HepG2 (cell line): ENCODE results near the gene P4HA1. TPM values are rescaled to one million over a fixed set of nuclear protein-coding genes. Genes with fewer than 3 reads are reported as not detected.

Source experiments
- ADNP ChIP-seq: sonication (generic); formaldehyde crosslinking; IDR thresholded peaks from 2 replicates; pipeline ENCODE4 v1.4.0; 2020; ENCODE audit warnings: missing genetic modification reagents
- ARHGAP35 ChIP-seq: sonication (generic); formaldehyde crosslinking; IDR thresholded peaks from 2 replicates; pipeline ENCODE4 v1.9.0; 2022; ENCODE audit warnings: mild to moderate bottlenecking, inconsistent platforms, moderate library complexity, missing genetic modification reagents, borderline replicate concordance
- ATAD3A ChIP-seq: sonication (generic); formaldehyde crosslinking; IDR thresholded peaks from 2 replicates; pipeline ENCODE4 v1.4.0; 2020; ENCODE audit warnings: missing genetic modification reagents
- BRD4 ChIP-seq: sonication (generic); formaldehyde crosslinking; IDR thresholded peaks from 2 replicates; pipeline ENCODE4 v1.4.0; 2020; ENCODE audit warnings: missing genetic modification reagents
- IRF2 ChIP-seq: IDR thresholded peaks from 2 replicates; pipeline ENCODE4 v1.6.1; 2018; ENCODE audit warnings: missing genetic modification reagents, missing compliant biosample characterization
- MED1 ChIP-seq: sonication (generic); formaldehyde crosslinking; IDR thresholded peaks from 2 replicates; pipeline ENCODE4 v1.4.0; 2020; ENCODE audit warnings: missing genetic modification reagents
- MZF1 ChIP-seq: sonication (generic); formaldehyde crosslinking; IDR thresholded peaks from 2 replicates; pipeline ENCODE4 v1.8.1; 2023; ENCODE audit warnings: mild to moderate bottlenecking, missing genetic modification reagents, borderline replicate concordance
- NFIB ChIP-seq: sonication (generic); formaldehyde crosslinking; IDR thresholded peaks from 2 replicates; pipeline ENCODE4 v1.9.0; 2021; ENCODE audit warnings: missing genetic modification reagents, mild to moderate bottlenecking, borderline replicate concordance
- SUZ12 ChIP-seq: fragments of 150-350 bp; IDR thresholded peaks from 2 replicates; pipeline ENCODE4 v1.6.1; 2014; ENCODE audit warnings: low read depth, low read length
- TBP ChIP-seq: sonication (generic); formaldehyde crosslinking; IDR thresholded peaks from 2 replicates; pipeline ENCODE4 v1.5.0; 2020; ENCODE audit warnings: missing genetic modification reagents
- YEATS2 ChIP-seq: sonication (generic); formaldehyde crosslinking; IDR thresholded peaks from 2 replicates; pipeline ENCODE4 v1.4.0; 2020; ENCODE audit warnings: missing genetic modification reagents, borderline replicate concordance
- ZFP62 ChIP-seq: sonication (generic); formaldehyde crosslinking; IDR thresholded peaks from 2 replicates; pipeline ENCODE4 v1.4.0; 2020; ENCODE audit warnings: missing genetic modification reagents
- ZNF292 ChIP-seq: sonication (generic); formaldehyde crosslinking; IDR thresholded peaks from 2 replicates; pipeline ENCODE4 v1.8.1; 2022; ENCODE audit warnings: mild to moderate bottlenecking, low read depth, missing genetic modification reagents, borderline replicate concordance
- ZNF564 ChIP-seq: sonication (generic); formaldehyde crosslinking; IDR thresholded peaks from 2 replicates; pipeline ENCODE4 v1.8.1; 2023; ENCODE audit warnings: mild to moderate bottlenecking, missing genetic modification reagents
- ZNF674 ChIP-seq: sonication (generic); formaldehyde crosslinking; IDR thresholded peaks from 2 replicates; pipeline ENCODE4 v1.5.0; 2020; ENCODE audit warnings: low read depth, mild to moderate bottlenecking, missing genetic modification reagents
- ZSCAN21 ChIP-seq: sonication (generic); formaldehyde crosslinking; IDR thresholded peaks from 2 replicates; pipeline ENCODE4 v1.8.0; 2022; ENCODE audit warnings: mild to moderate bottlenecking, missing genetic modification reagents, moderate library complexity, borderline replicate concordance
- polyA plus RNA-seq, 8 experiments: library from polyadenylated mRNA; depleted of rRNA in 3 of 8; stranded (reverse) in 7 of 8; unstranded in 1 of 8; fragments of >200 nt; fragmentation: Illumina TruSeq in 4 of 8; extraction: Trizol in 4 of 8; gene quantifications; 2 replicates each; pipeline versions ENCODE4 v1.2.1 to v1.2.3, GENCODE V29; 2011 to 2016; ENCODE audit warnings: low read depth in 4 of 8, missing spikeins in 1 of 8, mixed read lengths in 1 of 8; ENCODE audit not compliant: insufficient read depth in 1 of 8
- total RNA-seq, 5 experiments: library from RNA; depleted of rRNA; stranded (reverse); fragments of >200 nt; fragmentation: Illumina TruSeq; extraction: Trizol; gene quantifications; 2 replicates each; pipeline ENCODE4 v1.2.3, GENCODE V29; 2016; ENCODE audit warnings: low read depth in 1 of 5
- TF ChIP-seq, protein P1 (sequence below): sonication (generic); formaldehyde crosslinking; IDR thresholded peaks from 2 replicates; pipeline ENCODE4 v1.4.0; 2020; ENCODE audit warnings: missing genetic modification reagents
- TF ChIP-seq, protein P2 (sequence below): sonication (generic); formaldehyde crosslinking; IDR thresholded peaks from 2 replicates; pipeline ENCODE4 v1.8.0; 2022; ENCODE audit warnings: mild to moderate bottlenecking, missing genetic modification reagents; ENCODE audit not compliant: insufficient replicate concordance
- TF ChIP-seq, protein P3 (sequence below): sonication (generic); formaldehyde crosslinking; IDR thresholded peaks from 2 replicates; pipeline ENCODE4 v1.4.0; 2020; ENCODE audit warnings: mild to moderate bottlenecking, missing genetic modification reagents
- TF ChIP-seq, protein P4 (sequence below): sonication (generic); formaldehyde crosslinking; IDR thresholded peaks from 2 replicates; pipeline ENCODE4 v1.4.0; 2020; ENCODE audit warnings: missing genetic modification reagents

Gene P4HA1
- total and polyA plus RNA-seq, 2 of the 13 experiments (the other 11 are each of a cell fraction or from before 2014, with no cell fraction given): 63.1 to 196 TPM

DNA sequence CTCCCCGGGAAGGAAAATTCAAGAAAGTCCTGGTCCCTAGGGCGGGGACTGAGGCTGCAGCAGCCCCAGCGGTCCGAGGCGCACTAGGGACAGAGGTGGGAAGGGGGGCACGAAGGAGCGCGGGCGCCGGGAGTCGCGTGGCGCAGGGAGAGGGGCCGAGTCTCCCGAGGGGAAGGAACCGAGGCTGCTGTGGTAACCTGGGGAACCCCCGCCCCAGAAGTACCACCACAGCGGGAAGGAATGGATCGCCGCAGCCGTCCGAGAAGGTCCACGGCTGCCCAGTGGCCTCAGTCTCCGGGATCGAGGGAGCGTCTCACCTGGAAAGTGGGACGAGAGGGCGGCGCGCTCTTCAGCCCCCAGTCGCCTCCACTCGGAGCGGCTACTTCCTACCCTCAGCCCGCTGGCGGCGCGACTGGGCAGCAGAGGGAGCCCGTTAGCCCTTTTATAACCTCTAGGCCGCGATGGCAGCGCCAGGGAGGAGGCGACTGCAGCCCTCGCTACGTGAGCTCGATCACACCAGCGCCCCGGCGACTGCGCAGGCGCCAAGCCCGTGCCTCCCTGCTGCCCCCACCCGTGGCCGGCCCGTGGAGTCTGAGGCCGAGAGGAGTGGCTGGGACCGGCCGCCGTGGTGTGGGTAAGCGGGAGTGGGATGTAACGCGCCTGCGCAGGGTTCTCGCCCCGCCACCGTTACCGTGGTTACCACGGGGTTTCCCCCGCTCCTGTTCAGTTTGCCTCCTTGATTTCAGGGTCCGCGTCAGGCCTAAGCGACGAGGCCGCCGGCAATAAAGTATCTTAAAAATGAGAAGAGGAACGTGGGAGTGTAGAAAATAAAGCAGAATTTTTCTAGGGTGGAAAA, at the start of gene P4HA1 (continued):
- TF ChIP-seq, protein P1, sequence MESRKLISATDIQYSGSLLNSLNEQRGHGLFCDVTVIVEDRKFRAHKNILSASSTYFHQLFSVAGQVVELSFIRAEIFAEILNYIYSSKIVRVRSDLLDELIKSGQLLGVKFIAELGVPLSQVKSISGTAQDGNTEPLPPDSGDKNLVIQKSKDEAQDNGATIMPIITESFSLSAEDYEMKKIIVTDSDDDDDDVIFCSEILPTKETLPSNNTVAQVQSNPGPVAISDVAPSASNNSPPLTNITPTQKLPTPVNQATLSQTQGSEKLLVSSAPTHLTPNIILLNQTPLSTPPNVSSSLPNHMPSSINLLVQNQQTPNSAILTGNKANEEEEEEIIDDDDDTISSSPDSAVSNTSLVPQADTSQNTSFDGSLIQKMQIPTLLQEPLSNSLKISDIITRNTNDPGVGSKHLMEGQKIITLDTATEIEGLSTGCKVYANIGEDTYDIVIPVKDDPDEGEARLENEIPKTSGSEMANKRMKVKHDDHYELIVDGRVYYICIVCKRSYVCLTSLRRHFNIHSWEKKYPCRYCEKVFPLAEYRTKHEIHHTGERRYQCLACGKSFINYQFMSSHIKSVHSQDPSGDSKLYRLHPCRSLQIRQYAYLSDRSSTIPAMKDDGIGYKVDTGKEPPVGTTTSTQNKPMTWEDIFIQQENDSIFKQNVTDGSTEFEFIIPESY (CRISPR knock-in tag): no peak; the same call in 1 of the 2 replicates
- TF ChIP-seq ADNP (CRISPR knock-in tag) (no peak; the same call in 1 of the 2 replicates), MZF1 (CRISPR knock-in tag) (no peak; the same call in 1 of the 2 replicates), MED1 (CRISPR knock-in tag) (peak; percentile 94), YEATS2 (CRISPR knock-in tag) (no peak), ARHGAP35 (CRISPR knock-in tag) (peak; percentile 92; the same call in 1 of the 2 replicates), ZNF674 (CRISPR knock-in tag) (peak; percentile 84; the same call in 1 of the 2 replicates), IRF2 (CRISPR knock-in tag) (peak; percentile 86), ZNF292 (CRISPR knock-in tag) (no peak; the same call in 1 of the 2 replicates), ZNF564 (CRISPR knock-in tag) (peak; percentile 91), ZSCAN21 (CRISPR knock-in tag) (peak; percentile 39; the same call in 1 of the 2 replicates), BRD4 (CRISPR knock-in tag) (0 out of 2 replicates have a peak, but pooled peaks have one; percentile 27), NFIB (CRISPR knock-in tag) (no peak), SUZ12 (no peak), ZFP62 (CRISPR knock-in tag) (no peak), TBP (0 out of 2 replicates have a peak, but pooled peaks have one; percentile 61), ATAD3A (CRISPR knock-in tag) (no peak; the same call in 1 of the 2 replicates)
- TF ChIP-seq, protein P2, sequence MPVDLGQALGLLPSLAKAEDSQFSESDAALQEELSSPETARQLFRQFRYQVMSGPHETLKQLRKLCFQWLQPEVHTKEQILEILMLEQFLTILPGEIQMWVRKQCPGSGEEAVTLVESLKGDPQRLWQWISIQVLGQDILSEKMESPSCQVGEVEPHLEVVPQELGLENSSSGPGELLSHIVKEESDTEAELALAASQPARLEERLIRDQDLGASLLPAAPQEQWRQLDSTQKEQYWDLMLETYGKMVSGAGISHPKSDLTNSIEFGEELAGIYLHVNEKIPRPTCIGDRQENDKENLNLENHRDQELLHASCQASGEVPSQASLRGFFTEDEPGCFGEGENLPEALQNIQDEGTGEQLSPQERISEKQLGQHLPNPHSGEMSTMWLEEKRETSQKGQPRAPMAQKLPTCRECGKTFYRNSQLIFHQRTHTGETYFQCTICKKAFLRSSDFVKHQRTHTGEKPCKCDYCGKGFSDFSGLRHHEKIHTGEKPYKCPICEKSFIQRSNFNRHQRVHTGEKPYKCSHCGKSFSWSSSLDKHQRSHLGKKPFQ: peak; percentile 87
- TF ChIP-seq, protein P3, sequence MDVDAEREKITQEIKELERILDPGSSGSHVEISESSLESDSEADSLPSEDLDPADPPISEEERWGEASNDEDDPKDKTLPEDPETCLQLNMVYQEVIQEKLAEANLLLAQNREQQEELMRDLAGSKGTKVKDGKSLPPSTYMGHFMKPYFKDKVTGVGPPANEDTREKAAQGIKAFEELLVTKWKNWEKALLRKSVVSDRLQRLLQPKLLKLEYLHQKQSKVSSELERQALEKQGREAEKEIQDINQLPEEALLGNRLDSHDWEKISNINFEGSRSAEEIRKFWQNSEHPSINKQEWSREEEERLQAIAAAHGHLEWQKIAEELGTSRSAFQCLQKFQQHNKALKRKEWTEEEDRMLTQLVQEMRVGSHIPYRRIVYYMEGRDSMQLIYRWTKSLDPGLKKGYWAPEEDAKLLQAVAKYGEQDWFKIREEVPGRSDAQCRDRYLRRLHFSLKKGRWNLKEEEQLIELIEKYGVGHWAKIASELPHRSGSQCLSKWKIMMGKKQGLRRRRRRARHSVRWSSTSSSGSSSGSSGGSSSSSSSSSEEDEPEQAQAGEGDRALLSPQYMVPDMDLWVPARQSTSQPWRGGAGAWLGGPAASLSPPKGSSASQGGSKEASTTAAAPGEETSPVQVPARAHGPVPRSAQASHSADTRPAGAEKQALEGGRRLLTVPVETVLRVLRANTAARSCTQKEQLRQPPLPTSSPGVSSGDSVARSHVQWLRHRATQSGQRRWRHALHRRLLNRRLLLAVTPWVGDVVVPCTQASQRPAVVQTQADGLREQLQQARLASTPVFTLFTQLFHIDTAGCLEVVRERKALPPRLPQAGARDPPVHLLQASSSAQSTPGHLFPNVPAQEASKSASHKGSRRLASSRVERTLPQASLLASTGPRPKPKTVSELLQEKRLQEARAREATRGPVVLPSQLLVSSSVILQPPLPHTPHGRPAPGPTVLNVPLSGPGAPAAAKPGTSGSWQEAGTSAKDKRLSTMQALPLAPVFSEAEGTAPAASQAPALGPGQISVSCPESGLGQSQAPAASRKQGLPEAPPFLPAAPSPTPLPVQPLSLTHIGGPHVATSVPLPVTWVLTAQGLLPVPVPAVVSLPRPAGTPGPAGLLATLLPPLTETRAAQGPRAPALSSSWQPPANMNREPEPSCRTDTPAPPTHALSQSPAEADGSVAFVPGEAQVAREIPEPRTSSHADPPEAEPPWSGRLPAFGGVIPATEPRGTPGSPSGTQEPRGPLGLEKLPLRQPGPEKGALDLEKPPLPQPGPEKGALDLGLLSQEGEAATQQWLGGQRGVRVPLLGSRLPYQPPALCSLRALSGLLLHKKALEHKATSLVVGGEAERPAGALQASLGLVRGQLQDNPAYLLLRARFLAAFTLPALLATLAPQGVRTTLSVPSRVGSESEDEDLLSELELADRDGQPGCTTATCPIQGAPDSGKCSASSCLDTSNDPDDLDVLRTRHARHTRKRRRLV: peak; percentile 77; the same call in 1 of the 2 replicates
- TF ChIP-seq, protein P4, sequence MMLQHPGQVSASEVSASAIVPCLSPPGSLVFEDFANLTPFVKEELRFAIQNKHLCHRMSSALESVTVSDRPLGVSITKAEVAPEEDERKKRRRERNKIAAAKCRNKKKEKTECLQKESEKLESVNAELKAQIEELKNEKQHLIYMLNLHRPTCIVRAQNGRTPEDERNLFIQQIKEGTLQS: 0 out of 2 replicates have a peak, but pooled peaks have one; percentile 39
